Caco-2 (cell line): ENCODE measurements around the gene FMN1. TPM values are rescaled to one million over a fixed set of nuclear protein-coding genes. Genes with fewer than 3 reads are reported as not detected.
"Not testable (repeated sequence)": the region's sequence is repeated elsewhere in the genome, so short reads cannot be mapped to it uniquely, and the experiment has no call there.

Source experiments
- BruUV-seq: library from RNA; stranded (reverse); fragments of 400-500 nt; replicated peaks from 2 replicates; lab custom pipeline; 2021; lab: Mats Ljungman, UMichigan
- CTCF ChIA-PET: fragments of 300-600 bp; sonication (Branson Sonifier 250); formaldehyde crosslinking; loops from one replicate; lab custom pipeline; 2022; ENCODE audit warnings: antibody characterized with exemption; lab: Charles Lee
- POLR2A ChIA-PET: fragments of 300-600 bp; sonication (Branson Sonifier 250); formaldehyde crosslinking; loops from one replicate; lab custom pipeline; 2022; ENCODE audit warnings: antibody characterized with exemption; lab: Charles Lee
- DNase-seq, 2 experiments: peaks; one replicate each; pipeline versions ENCODE4 v3.0.0 to v3.0.0-alpha.2; 2020 to 2022
- H3K27me3 ChIP-seq: replicated peaks from 2 replicates; pipeline ENCODE4 v1.6.0; 2011; ENCODE audit warnings: low read length; ENCODE audit not compliant: control insufficient read depth, insufficient read depth
- H3K36me3 ChIP-seq: 2 replicates; pipeline ENCODE4 v1.5.1; 2011; ENCODE audit warnings: low read length; ENCODE audit not compliant: control insufficient read depth, insufficient read depth
- H3K4me1 ChIP-seq: fragments of 250-450 bp; sonication (Bioruptor Pico); 2 replicates; pipeline ENCODE4 v1.5.1; 2020; ENCODE audit warnings: mild to moderate bottlenecking
- H3K4me3 ChIP-seq: 2 replicates; pipeline ENCODE4 v1.5.1; 2011; ENCODE audit warnings: low read depth, mild to moderate bottlenecking, control low read depth, low read length
- H3K9me3 ChIP-seq: fragments of 250-450 bp; sonication (Bioruptor Pico); 2 replicates; pipeline ENCODE4 v1.5.1; 2020; ENCODE audit warnings: mild to moderate bottlenecking, moderate library complexity
- H3K27ac Mint-ChIP-seq: one replicate; pipeline ENCODE4 v1.8.0; 2022; ENCODE audit warnings: mixed read lengths; ENCODE audit not compliant: unreplicated experiment
- H3K27me3 Mint-ChIP-seq: one replicate; pipeline ENCODE4 v1.8.0; 2022; ENCODE audit warnings: mixed read lengths; ENCODE audit not compliant: insufficient read depth, unreplicated experiment
- H3K36me3 Mint-ChIP-seq: one replicate; pipeline ENCODE4 v1.8.0; 2022; ENCODE audit warnings: mild to moderate bottlenecking, mixed read lengths; ENCODE audit not compliant: insufficient read depth, unreplicated experiment
- H3K4me1 Mint-ChIP-seq: one replicate; pipeline ENCODE4 v1.8.0; 2022; ENCODE audit warnings: low read depth, mixed read lengths; ENCODE audit not compliant: unreplicated experiment
- H3K4me3 Mint-ChIP-seq: one replicate; pipeline ENCODE4 v1.8.0; 2022; ENCODE audit warnings: mild to moderate bottlenecking, moderate library complexity, mixed read lengths; ENCODE audit not compliant: unreplicated experiment
- H3K9me3 Mint-ChIP-seq: one replicate; pipeline ENCODE4 v1.8.0; 2022; ENCODE audit warnings: mixed read lengths; ENCODE audit not compliant: unreplicated experiment
- CTCF ChIP-seq, 2 experiments: fragments of 200-600 bp in 1 of 2; IDR thresholded peaks; 1 replicate in 1 of 2; 2 replicates in 1 of 2; pipeline versions ENCODE4 v1.5.1 to v1.8.0; 2011 to 2022; ENCODE audit warnings: antibody characterized with exemption in 1 of 2, control low read depth in 1 of 2, inconsistent platforms in 1 of 2, low read depth in 1 of 2, low read length in 1 of 2, mild to moderate bottlenecking in 1 of 2, moderate library complexity in 1 of 2; ENCODE audit not compliant: insufficient read depth in 1 of 2, severe bottlenecking in 1 of 2, unreplicated experiment in 1 of 2
- intact Hi-C: fragments of 100-400 bp; cut with micrococcal nuclease; formaldehyde crosslinking; loops from one replicate; pipeline ENCODE4 v1.10.0; 2022; ENCODE audit not compliant: unreplicated experiment
- total RNA-seq: library from RNA; stranded (reverse); gene quantifications from 2 replicates; pipeline ENCODE4 v1.2.3, GENCODE V29; 2022

The FMN1 gene
- total RNA-seq, 1 experiment from 2014 or later = 1.6 TPM

GRCh38 chr15:33074942-33075341 is 119.6 kb downstream of the FMN1 start:
- intact Hi-C loops = loop anchor here (5.0 kb wide), 1 partner anchor 53 kb away; no protein-coding TSS in a partner anchor
- H3K9me3 Mint-ChIP-seq = no peaks in the 10 kb centered on the region
- no peak overlapping the region for H3K4me3 Mint-ChIP-seq
- H3K36me3 ChIP-seq = no peaks in the 10 kb centered on the region
- H3K4me1 Mint-ChIP-seq = no peaks in the 10 kb centered on the region
- TF ChIP-seq CTCF (IDR thresholded peaks at IDR 0.05; ENCODE audit: insufficient read depth in 1 of 2, low read depth in 1 of 2, low read length in 1 of 2, severe bottlenecking in 1 of 2, unreplicated experiment in 1 of 2) = no peak
- DNase-seq = no peak
- H3K9me3 ChIP-seq = no peaks in the 10 kb centered on the region
- no peaks in the 10 kb centered on the region for H3K36me3 Mint-ChIP-seq
- no peak overlapping the region for H3K27ac Mint-ChIP-seq
- H3K27me3 Mint-ChIP-seq = peaks cover 4% of the 10 kb centered on the region
- BruUV-seq = no TSS peak
- no peaks in the 10 kb centered on the region for H3K4me1 ChIP-seq
- ChIA-PET CTCF (interaction anchor here (0.7 kb wide), 1 partner anchor 226 kb away, joined by 5 read pairs; no protein-coding TSS in a partner anchor), POLR2A (no interaction called here)
- H3K27me3 ChIP-seq = no peaks in the 10 kb centered on the region
- H3K4me3 ChIP-seq = no peak overlapping the region

- no peak overlapping the region for H3K4me3 Mint-ChIP-seq
- no peaks in the 10 kb centered on the region for H3K4me1 ChIP-seq
- BruUV-seq = no TSS peak
- no peak overlapping the region for H3K4me3 ChIP-seq
- DNase-seq = no peak
- no peaks in the 10 kb centered on the region for H3K4me1 Mint-ChIP-seq
- no peaks in the 10 kb centered on the region for H3K27me3 ChIP-seq
- H3K36me3 Mint-ChIP-seq = no peaks in the 10 kb centered on the region
- H3K36me3 ChIP-seq = no peaks in the 10 kb centered on the region
- intact Hi-C loops = no loop called here
- no peaks in the 10 kb centered on the region for H3K9me3 ChIP-seq
- peaks cover 4% of the 10 kb centered on the region for H3K27me3 Mint-ChIP-seq
- no peaks in the 10 kb centered on the region for H3K9me3 Mint-ChIP-seq
- no peak for TF ChIP-seq CTCF (IDR thresholded peaks at IDR 0.05; ENCODE audit: insufficient read depth in 1 of 2, low read depth in 1 of 2, low read length in 1 of 2, severe bottlenecking in 1 of 2, unreplicated experiment in 1 of 2)
- ChIA-PET POLR2A (no interaction called here), CTCF (interaction anchor here (0.7 kb wide), 1 partner anchor 227 kb away, joined by 5 read pairs; no protein-coding TSS in a partner anchor)
- no peak overlapping the region for H3K27ac Mint-ChIP-seq
Observed at GRCh38 chr15:33074212-33074611, 120.3 kb downstream of the FMN1 start.

- Histone ChIP-seq H3K9me3 (no peaks in the 10 kb centered on the region), H3K4me3 (no peak overlapping the region), H3K4me1 (no peaks in the 10 kb centered on the region), H3K36me3 (no peaks in the 10 kb centered on the region), H3K27me3 (no peaks in the 10 kb centered on the region)
- DNase-seq = no peak
- Mint-ChIP-seq H3K4me3 (no peak overlapping the region), H3K9me3 (no peaks in the 10 kb centered on the region), H3K4me1 (no peaks in the 10 kb centered on the region), H3K27ac (no peak overlapping the region), H3K27me3 (peaks cover 9% of the 10 kb centered on the region), H3K36me3 (no peaks in the 10 kb centered on the region)
- ChIA-PET POLR2A (no interaction called here), CTCF (no interaction called here)
- TF ChIP-seq CTCF (IDR thresholded peaks at IDR 0.05; ENCODE audit: insufficient read depth in 1 of 2, low read depth in 1 of 2, low read length in 1 of 2, severe bottlenecking in 1 of 2, unreplicated experiment in 1 of 2) = no peak
- intact Hi-C loops = no loop called here
- BruUV-seq = no TSS peak
Observed at GRCh38 chr15:33071451-33071850, 123.1 kb downstream of the FMN1 start.

- H3K9me3 ChIP-seq, H3K9me3 Mint-ChIP-seq, H3K4me3 Mint-ChIP-seq, POLR2A ChIA-PET, H3K27me3 ChIP-seq, BruUV-seq, H3K4me1 ChIP-seq, H3K36me3 Mint-ChIP-seq, H3K27me3 Mint-ChIP-seq, H3K27ac Mint-ChIP-seq, H3K4me3 ChIP-seq, H3K36me3 ChIP-seq, DNase-seq, CTCF ChIA-PET, H3K4me1 Mint-ChIP-seq, intact Hi-C loops: not testable (repeated sequence)
Observed at GRCh38 chr15:33069903-33070302, 124.6 kb downstream of the FMN1 start.
